H1 (cell line): ENCODE measurements around the gene EBF3. TPM values are rescaled to one million over a fixed set of nuclear protein-coding genes. Genes with fewer than 3 reads are reported as not detected.
A peak's percentile ranks its signal among the peaks of the same experiment; 100 is the strongest.

ENCODE experiments used
- CTCF ChIA-PET: fragments of 300-600 bp; sonication (Branson Sonifier 250); formaldehyde crosslinking; loops from one replicate; lab custom pipeline; 2021; ENCODE audit not compliant: partially characterized antibody; lab: Charles Lee
- POLR2A ChIA-PET: fragments of 300-600 bp; sonication (Branson Sonifier 250); formaldehyde crosslinking; loops from one replicate; lab custom pipeline; 2021; ENCODE audit warnings: inconsistent platforms; ENCODE audit not compliant: partially characterized antibody; lab: Charles Lee
- DNase-seq, 2 experiments: peaks; one replicate each; pipeline versions ENCODE4 v3.0.0 to v3.0.0-alpha.2; 2010 to 2022; ENCODE audit warnings: low spot score in 2 of 2, low read depth in 1 of 2, mixed read lengths in 1 of 2
- FAIRE-seq: peaks from 2 replicates; lab custom pipeline; 2011; peaks lifted over from hg19 to GRCh38; lab: Jason Lieb, UNC
- H2AFZ ChIP-seq: 2 replicates; pipeline ENCODE4 v1.8.1; 2012; ENCODE audit warnings: low read length, inconsistent platforms
- H2AK5ac ChIP-seq: 2 replicates; pipeline ENCODE4 v1.6.1; 2013; ENCODE audit warnings: low read depth, low read length
- H2BK120ac ChIP-seq: replicated peaks from 2 replicates; pipeline ENCODE3; 2013; ENCODE audit warnings: low read depth, low read length, inconsistent platforms
- H2BK12ac ChIP-seq: 2 replicates; pipeline ENCODE4 v1.6.1; 2013; ENCODE audit warnings: low read depth, low read length
- H2BK15ac ChIP-seq: 2 replicates; pipeline ENCODE4 v1.6.1; 2013; ENCODE audit warnings: low read length
- H2BK20ac ChIP-seq: 2 replicates; pipeline ENCODE4 v1.6.1; 2013; ENCODE audit warnings: low read length
- H2BK5ac ChIP-seq: 2 replicates; pipeline ENCODE4 v1.6.1; 2013; ENCODE audit warnings: low read depth, low read length
- H3K14ac ChIP-seq: 2 replicates; pipeline ENCODE4 v1.6.1; 2013; ENCODE audit warnings: inconsistent platforms; ENCODE audit not compliant: insufficient read length
- H3K18ac ChIP-seq: 2 replicates; pipeline ENCODE4 v1.6.1; 2013; ENCODE audit warnings: low read length; ENCODE audit errors: extremely low read depth
- H3K23ac ChIP-seq: 2 replicates; pipeline ENCODE4 v1.6.1; 2013; ENCODE audit warnings: inconsistent platforms; ENCODE audit not compliant: insufficient read length
- H3K23me2 ChIP-seq: 2 replicates; pipeline ENCODE4 v1.6.1; 2013; ENCODE audit warnings: low read depth, low read length
- H3K27ac ChIP-seq: 2 replicates; pipeline ENCODE4 v1.6.1; 2011; ENCODE audit warnings: low read depth, low read length, inconsistent platforms
- H3K27me3 ChIP-seq, 4 experiments: replicated peaks in 1 of 4; 1 replicate in 1 of 4; 2 replicates in 3 of 4; pipeline versions ENCODE4 v1.6.1 to v1.8.1; 2011 to 2013; ENCODE audit warnings: low read length in 3 of 4, mild to moderate bottlenecking in 3 of 4, inconsistent platforms in 2 of 4, mixed read lengths in 2 of 4, moderate library complexity in 1 of 4; ENCODE audit not compliant: control insufficient read depth in 3 of 4, insufficient read depth in 3 of 4; ENCODE audit errors: extremely low read depth in 1 of 4
- H3K36me3 ChIP-seq, 4 experiments: 2 replicates each; pipeline versions ENCODE4 v1.6.1 to v1.8.1; 2011 to 2013; ENCODE audit warnings: mild to moderate bottlenecking in 4 of 4, low read length in 3 of 4, moderate library complexity in 2 of 4, control low read depth in 1 of 4, inconsistent platforms in 1 of 4; ENCODE audit not compliant: insufficient read depth in 4 of 4, control insufficient read depth in 2 of 4
- H3K4ac ChIP-seq: replicated peaks from 2 replicates; pipeline ENCODE3; 2013; ENCODE audit warnings: low read length, low read depth, mixed read lengths, inconsistent platforms; ENCODE audit not compliant: insufficient read length
- H3K4me1 ChIP-seq, 4 experiments: replicated peaks in 1 of 4; 1 replicate in 1 of 4; 2 replicates in 3 of 4; pipeline versions ENCODE4 v1.6.1 to v1.8.1; 2011 to 2013; ENCODE audit warnings: low read length in 3 of 4, inconsistent platforms in 2 of 4, mixed read lengths in 1 of 4; ENCODE audit not compliant: insufficient read depth in 4 of 4, control insufficient read depth in 3 of 4
- H3K4me2 ChIP-seq, 2 experiments: 2 replicates each; pipeline versions ENCODE4 v1.6.1 to v1.8.1; 2011 to 2013; ENCODE audit warnings: low read depth in 2 of 2, low read length in 2 of 2, control low read depth in 1 of 2, inconsistent platforms in 1 of 2, mild to moderate bottlenecking in 1 of 2; ENCODE audit not compliant: insufficient read depth in 1 of 2
- H3K4me3 ChIP-seq, 4 experiments: fragments of 200-600, 300-600 bp in 1 of 4; sonication (generic), shearing (Covaris generic), sonication (Bioruptor Twin) in 1 of 4; 2 replicates each; pipeline versions ENCODE4 v1.5.1 to v1.8.1; 2011 to 2016; ENCODE audit warnings: low read length in 4 of 4, low read depth in 3 of 4, control low read depth in 2 of 4, inconsistent platforms in 2 of 4, mild to moderate bottlenecking in 2 of 4, mixed read lengths in 1 of 4, moderate library complexity in 1 of 4; ENCODE audit not compliant: insufficient read depth in 2 of 4; ENCODE audit errors: extremely low read depth in 1 of 4
- H3K56ac ChIP-seq: replicated peaks from 2 replicates; pipeline ENCODE3; 2013; ENCODE audit warnings: low read depth, mild to moderate bottlenecking, mixed read lengths, low read length, inconsistent platforms; ENCODE audit not compliant: insufficient read length
- H3K79me1 ChIP-seq: 2 replicates; pipeline ENCODE4 v1.6.1; 2013; ENCODE audit warnings: low read depth, low read length, control low read depth
- H3K79me2 ChIP-seq, 2 experiments: 2 replicates each; pipeline versions ENCODE4 v1.6.1 to v1.8.1; 2012 to 2013; ENCODE audit warnings: low read length in 2 of 2, mild to moderate bottlenecking in 2 of 2, inconsistent platforms in 1 of 2; ENCODE audit not compliant: insufficient read depth in 2 of 2, control insufficient read depth in 1 of 2
- H3K9ac ChIP-seq, 4 experiments: replicated peaks in 1 of 4; 1 replicate in 1 of 4; 2 replicates in 3 of 4; pipeline versions ENCODE4 v1.6.1 to v1.8.1; 2011 to 2013; ENCODE audit warnings: low read depth in 3 of 4, low read length in 3 of 4, control low read depth in 2 of 4, mild to moderate bottlenecking in 2 of 4, moderate library complexity in 2 of 4, inconsistent platforms in 1 of 4; ENCODE audit errors: extremely low read depth in 1 of 4
- H3K9me3 ChIP-seq, 2 experiments: 2 replicates each; pipeline versions ENCODE4 v1.6.1 to v1.8.1; 2012 to 2013; ENCODE audit warnings: mild to moderate bottlenecking in 2 of 2, moderate library complexity in 2 of 2, control low read depth in 1 of 2, inconsistent platforms in 1 of 2, low read depth in 1 of 2, low read length in 1 of 2, mixed read lengths in 1 of 2; ENCODE audit not compliant: insufficient read depth in 2 of 2
- H4K20me1 ChIP-seq, 2 experiments: replicated peaks in 1 of 2; 2 replicates each; pipeline versions ENCODE3 to v1.8.1; 2011 to 2013; ENCODE audit warnings: inconsistent platforms in 2 of 2, low read length in 2 of 2, mild to moderate bottlenecking in 1 of 2; ENCODE audit not compliant: insufficient read depth in 2 of 2, control insufficient read depth in 1 of 2
- H4K5ac ChIP-seq: 2 replicates; pipeline ENCODE4 v1.6.1; 2013; ENCODE audit warnings: low read length, low read depth, mixed read lengths, inconsistent platforms; ENCODE audit not compliant: insufficient read length
- H4K8ac ChIP-seq: 2 replicates; pipeline ENCODE4 v1.8.0; 2013; ENCODE audit warnings: mild to moderate bottlenecking, moderate library complexity, low read length, inconsistent platforms; ENCODE audit not compliant: insufficient read depth; ENCODE audit errors: extremely low read depth
- H4K91ac ChIP-seq: replicated peaks from 2 replicates; pipeline ENCODE3; 2013; ENCODE audit warnings: low read length, mixed read lengths, inconsistent platforms; ENCODE audit not compliant: insufficient read length
- ASH2L ChIP-seq: fragments of 200-600, 300-600 bp; sonication (generic); IDR thresholded peaks from one replicate; pipeline ENCODE4 v1.7.1; 2017; ENCODE audit warnings: low read length
- BRCA1 ChIP-seq: IDR thresholded peaks from 2 replicates; pipeline ENCODE4 v1.6.1; 2012; ENCODE audit warnings: low read depth, low read length, improper control_type of control experiment
- CREB1 ChIP-seq: IDR thresholded peaks from 2 replicates; pipeline ENCODE4 v1.6.1; 2012; ENCODE audit warnings: inconsistent platforms
- RBBP5 ChIP-seq: IDR thresholded peaks from 2 replicates; pipeline ENCODE4 v1.7.1; 2012; ENCODE audit warnings: low read depth, mild to moderate bottlenecking, inconsistent platforms, low read length, moderate library complexity, borderline replicate concordance
- RNF2 ChIP-seq: fragments of 200-900, 300-1000 bp; sonication (generic); IDR thresholded peaks from 2 replicates; pipeline ENCODE4 v1.7.1; 2016; ENCODE audit warnings: borderline replicate concordance, low read depth, mild to moderate bottlenecking, antibody characterized with exemption, low read length; ENCODE audit not compliant: poor library complexity, severe bottlenecking; ENCODE audit errors: missing control alignments
- SIRT6 ChIP-seq: IDR thresholded peaks from one replicate; pipeline ENCODE4 v1.7.1; 2012; ENCODE audit warnings: low read length, inconsistent platforms
- WGBS, 2 experiments: shearing (Covaris generic) in 1 of 2; methylation state at CpG; one replicate each; pipeline versions ENCODE4 v1.1.6 to v1.1.7; 2013 to 2015; ENCODE audit warnings: low lambda C conversion rate in 2 of 2, mixed read lengths in 2 of 2, inconsistent platforms in 1 of 2, low coverage in 1 of 2, missing lambda C conversion rate in 1 of 2; ENCODE audit not compliant: insufficient replicate concordance in 2 of 2, insufficient coverage in 1 of 2, insufficient read length in 1 of 2; ENCODE audit errors: extremely low coverage in 1 of 2, missing lambda C conversion rate in 1 of 2; 5-methylcytosine and 5-hydroxymethylcytosine counted together
- polyA plus RNA-seq, 7 experiments: library from polyadenylated mRNA; depleted of rRNA in 3 of 7; stranded (reverse) in 5 of 7; unstranded in 2 of 7; fragments of >200 nt in 5 of 7; fragments of 200-250 nt in 2 of 7; gene quantifications; 1 replicate in 5 of 7; 2 replicates in 1 of 7; 4 replicates in 1 of 7; pipeline versions ENCODE4 v1.2.1 to v1.2.3, GENCODE V29; 2011 to 2013; ENCODE audit warnings: missing spikeins in 2 of 7, mixed read lengths in 2 of 7
- total RNA-seq: library from RNA; stranded (reverse); fragmentation: NEBNext Ultra II Directional; extraction: Animal tissue kit (Norgen Biotek cat#: 25700); gene quantifications from 2 replicates; pipeline ENCODE4 v1.2.1, GENCODE V29; 2021
- TF ChIP-seq, protein P1 (sequence below): IDR thresholded peaks from 2 replicates; pipeline ENCODE4 v1.6.1; 2011; ENCODE audit warnings: low read length, improper control_type of control experiment

EBF3 gene
- total and polyA plus RNA-seq, 2 of the 8 experiments (the other 6 are each of a cell fraction or from before 2014, with no cell fraction given) = 0.08 to 0.26 TPM

DNA sequence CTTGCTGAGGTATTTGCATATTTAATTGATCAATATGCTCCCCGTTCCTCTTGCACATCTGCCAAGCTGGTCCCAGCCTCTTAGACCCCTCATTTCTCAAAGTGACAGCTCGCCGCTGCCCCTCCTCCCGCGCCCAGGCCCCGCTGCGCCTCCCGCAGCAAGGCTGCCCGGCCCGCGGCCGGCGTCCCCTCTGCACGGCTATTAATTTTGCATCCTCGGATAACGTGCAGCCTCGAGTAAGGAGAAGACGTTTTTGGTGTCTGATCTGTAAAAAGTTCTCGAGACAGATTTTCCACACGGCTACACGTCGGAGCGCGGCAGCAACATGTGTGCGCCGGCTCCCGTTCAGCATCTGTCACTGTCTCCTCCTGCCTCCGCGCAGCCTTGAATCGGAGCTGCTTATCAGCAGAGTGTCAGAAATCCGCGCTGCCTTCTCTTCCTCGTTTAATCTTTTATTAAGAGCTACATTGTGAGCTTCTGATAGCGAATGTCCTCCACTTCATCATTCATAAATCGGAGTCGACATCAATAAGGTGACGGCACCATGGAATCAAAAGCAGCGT is 65.3 kb downstream of the EBF3 start:
- no peak overlapping the region for H3K14ac ChIP-seq
- peak overlapping the region; percentile 31 for H2BK120ac ChIP-seq
- no peak overlapping the region for H4K8ac ChIP-seq
- no peak overlapping the region for H3K23ac ChIP-seq
- H3K4me2 ChIP-seq = no peak overlapping the region
- H3K4ac ChIP-seq = no peak overlapping the region
- H3K4me3 ChIP-seq = no peak overlapping the region
- H3K27ac ChIP-seq = no peak overlapping the region
- no peaks in the 10 kb centered on the region for H4K20me1 ChIP-seq
- no peak overlapping the region for H3K9ac ChIP-seq
- H3K23me2 ChIP-seq = no peaks in the 10 kb centered on the region
- no peak overlapping the region for H4K5ac ChIP-seq
- FAIRE-seq (no peak), DNase-seq (no peak)
- ChIA-PET POLR2A (interaction anchor here (0.5 kb wide), 1 partner anchor 465 kb away, joined by 3 read pairs; no protein-coding TSS in a partner anchor), CTCF (interaction anchor here (0.9 to 1.7 kb wide), 3 partner anchors 10 to 72 kb away, joined by 3 to 9 read pairs (median 4); no protein-coding TSS in a partner anchor)
- no peak overlapping the region for H2BK20ac ChIP-seq
- 0 out of 2 replicates have a peak overlapping the region, but pooled peaks have one; percentile 51 for H2BK15ac ChIP-seq
- no peak overlapping the region for H2BK5ac ChIP-seq
- H3K79me1 ChIP-seq = no peaks in the 10 kb centered on the region
- H4K91ac ChIP-seq = no peak overlapping the region
- H3K56ac ChIP-seq = no peak overlapping the region
- peaks cover 0 to 4% (median 1%) of the 10 kb centered on the region in 4 experiments; a peak in 3 of 7 replicates for H3K27me3 ChIP-seq
- no peaks in the 10 kb centered on the region for H3K79me2 ChIP-seq
- H3K18ac ChIP-seq = no peak overlapping the region; the same call in 1 of the 2 replicates
- H3K9me3 ChIP-seq = no peaks in the 10 kb centered on the region
- H2AK5ac ChIP-seq = no peak overlapping the region
- H2AFZ ChIP-seq = no peak overlapping the region
- H3K4me1 ChIP-seq = peaks cover 11 to 62% (median 20%) of the 10 kb centered on the region in 4 experiments
- WGBS, 2 experiments = 88% methylated on average over 37 of the region's 38 CpGs; no CpG with 5 or more reads in 1 of the 2 experiments
- H3K36me3 ChIP-seq = no peaks in the 10 kb centered on the region
- H2BK12ac ChIP-seq = peak overlapping the region; percentile 62; the same call in 1 of the 2 replicates
- no peak for TF ChIP-seq BRCA1
- no peak for TF ChIP-seq CREB1
- no peak for TF ChIP-seq RNF2
- TF ChIP-seq SIRT6 = no peak
- TF ChIP-seq, protein P1, sequence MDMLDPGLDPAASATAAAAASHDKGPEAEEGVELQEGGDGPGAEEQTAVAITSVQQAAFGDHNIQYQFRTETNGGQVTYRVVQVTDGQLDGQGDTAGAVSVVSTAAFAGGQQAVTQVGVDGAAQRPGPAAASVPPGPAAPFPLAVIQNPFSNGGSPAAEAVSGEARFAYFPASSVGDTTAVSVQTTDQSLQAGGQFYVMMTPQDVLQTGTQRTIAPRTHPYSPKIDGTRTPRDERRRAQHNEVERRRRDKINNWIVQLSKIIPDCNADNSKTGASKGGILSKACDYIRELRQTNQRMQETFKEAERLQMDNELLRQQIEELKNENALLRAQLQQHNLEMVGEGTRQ = no peak
- TF ChIP-seq RBBP5 = no peak
- no peak for TF ChIP-seq ASH2L
